CD4-positive, CD25-positive, alpha-beta regulatory T cell (primary cell): ENCODE data around the gene CLPTM1L. TPM values are rescaled to one million over a fixed set of nuclear protein-coding genes. Genes with fewer than 3 reads are reported as not detected.
"Not testable (repeated sequence)": the region's sequence is repeated elsewhere in the genome, so short reads cannot be mapped to it uniquely, and the experiment has no call there.

Experiments used
- ATAC-seq, 2 donors: fragments of 150-1000 bp; cut with Tn5 transposase; one replicate each; pipeline ENCODE4 v1.10.0; 2021; ENCODE audit warnings: low read depth in 2 of 2, moderate number of reproducible peaks in 2 of 2, moderate library complexity in 1 of 2
- DNase-seq, 3 donors: peaks; one replicate each; pipeline versions ENCODE4 v3.0.0 to v3.0.0-alpha.2; 2012 to 2022; ENCODE audit warnings: mixed read lengths in 1 of 3
- H3K27ac ChIP-seq: one replicate; pipeline ENCODE4 v1.7.0; 2013; ENCODE audit warnings: mild to moderate bottlenecking, low read length; ENCODE audit not compliant: insufficient read depth, poor library complexity, severe bottlenecking
- H3K27me3 ChIP-seq: one replicate; pipeline ENCODE4 v1.7.0; 2013; ENCODE audit warnings: low read length; ENCODE audit not compliant: control insufficient read depth, insufficient read depth
- H3K36me3 ChIP-seq: one replicate; pipeline ENCODE4 v1.7.0; 2013; ENCODE audit warnings: mild to moderate bottlenecking, low read length, moderate library complexity; ENCODE audit not compliant: control insufficient read depth, insufficient read depth
- H3K4me1 ChIP-seq: 2 replicates; pipeline ENCODE4 v1.7.0; 2013; ENCODE audit warnings: mild to moderate bottlenecking, low read length; ENCODE audit not compliant: insufficient read depth, control insufficient read depth, poor library complexity, severe bottlenecking
- H3K4me3 ChIP-seq: one replicate; pipeline ENCODE4 v1.7.0; 2013; ENCODE audit warnings: low read depth, mild to moderate bottlenecking, low read length, moderate library complexity
- H3K9me3 ChIP-seq, 2 experiments: 1 replicate in 1 of 2; 2 replicates in 1 of 2; pipeline ENCODE4 v1.7.0; 2013; ENCODE audit warnings: low read length in 2 of 2, mild to moderate bottlenecking in 1 of 2, moderate library complexity in 1 of 2; ENCODE audit not compliant: control insufficient read depth in 2 of 2
- H3K27ac Mint-ChIP-seq, 3 donors: one replicate each; pipeline ENCODE4 v1.8.0; 2020 to 2022; ENCODE audit warnings: mild to moderate bottlenecking in 3 of 3, mixed read lengths in 3 of 3, moderate library complexity in 2 of 3
- H3K27me3 Mint-ChIP-seq: one replicate; pipeline ENCODE4 v1.8.0; 2022; ENCODE audit warnings: mild to moderate bottlenecking, mixed read lengths
- H3K36me3 Mint-ChIP-seq: one replicate; pipeline ENCODE4 v1.8.0; 2020; ENCODE audit warnings: mixed read lengths
- H3K4me1 Mint-ChIP-seq, 4 donors: one replicate each; pipeline ENCODE4 v1.8.0; 2020 to 2022; ENCODE audit warnings: mixed read lengths in 4 of 4, mild to moderate bottlenecking in 1 of 4
- H3K4me3 Mint-ChIP-seq, 4 donors: one replicate each; pipeline ENCODE4 v1.8.0; 2020 to 2022; ENCODE audit warnings: mild to moderate bottlenecking in 4 of 4, mixed read lengths in 4 of 4, moderate library complexity in 3 of 4
- H3K9me3 Mint-ChIP-seq, 7 donors: one replicate each; pipeline ENCODE4 v1.8.0; 2020 to 2022; ENCODE audit warnings: mixed read lengths in 7 of 7, mild to moderate bottlenecking in 3 of 7, moderate library complexity in 2 of 7
- polyA plus RNA-seq, 4 donors: library from polyadenylated mRNA; unstranded; fragments of 300-500 nt; fragmentation: Illumina TruSeq; gene quantifications; one replicate each; pipeline ENCODE4 v1.2.3, GENCODE V29; 2021
- total RNA-seq: library from RNA; stranded (reverse); gene quantifications from one replicate; pipeline ENCODE4 v1.2.3, GENCODE V29; 2022

The CLPTM1L gene
- total and polyA plus RNA-seq, 5 donors from 2014 or later: 25.3 to 104 (median 58.8) TPM

DNA sequence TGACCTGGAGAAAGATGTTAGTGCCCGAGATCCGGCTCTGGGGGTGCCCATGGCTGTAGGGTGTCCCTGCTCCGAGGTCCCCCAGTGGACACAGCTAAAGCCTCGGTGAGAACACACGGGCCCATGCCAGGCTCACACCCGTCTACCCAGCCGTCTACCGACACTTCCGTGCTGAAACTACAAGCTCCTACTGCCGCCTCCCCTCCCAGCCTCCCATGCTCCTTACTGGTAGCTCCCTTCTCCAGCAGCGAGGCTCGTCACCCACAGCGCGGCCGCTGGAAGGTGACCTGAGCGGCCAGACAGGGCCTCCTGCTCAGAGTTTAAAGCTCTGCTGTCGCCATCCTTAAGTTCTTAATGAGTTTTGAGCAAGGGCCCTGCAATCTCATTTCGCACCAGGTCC lies 33.2 kb upstream of the CLPTM1L start:
- Mint-ChIP-seq H3K9me3 (peaks cover 0 to 1% (median 0%) of the 10 kb centered on the region in 7 donors), H3K4me3 (no peak overlapping the region), H3K27me3 (peaks cover 11% of the 10 kb centered on the region), H3K36me3 (no peaks in the 10 kb centered on the region), H3K27ac (no peak overlapping the region), H3K4me1 (peaks cover 0 to 6% (median 4%) of the 10 kb centered on the region in 4 donors)
- ATAC-seq (no peak), DNase-seq (no peak)
- no peaks in the 10 kb centered on the region for H3K27me3 ChIP-seq
- no peaks in the 10 kb centered on the region for H3K36me3 ChIP-seq
- H3K4me3 ChIP-seq: no peak overlapping the region
- H3K27ac ChIP-seq: no peak overlapping the region
- no peaks in the 10 kb centered on the region for H3K9me3 ChIP-seq
- H3K4me1 ChIP-seq: peaks cover 5% of the 10 kb centered on the region

DNA sequence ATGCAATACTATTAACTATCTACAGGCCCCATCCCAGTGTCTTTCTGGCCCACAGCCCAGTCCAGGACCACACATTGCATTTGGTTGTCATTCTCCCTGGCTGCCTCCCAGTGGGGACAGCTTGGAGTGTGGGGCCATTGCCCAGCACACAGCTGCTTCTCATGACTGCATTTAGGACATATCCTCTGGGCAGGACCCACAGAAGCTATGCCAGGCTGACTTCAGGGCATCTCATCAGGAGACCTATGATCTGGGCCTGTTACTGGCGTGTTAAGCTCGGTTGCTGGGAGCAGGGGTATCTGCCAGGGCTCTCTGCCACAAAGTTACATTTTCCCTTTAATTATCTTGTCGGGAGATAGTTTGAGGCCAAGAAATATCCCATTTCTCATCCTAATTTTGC lies 32.1 kb upstream of the CLPTM1L start:
- Mint-ChIP-seq H3K4me1 (peaks cover 0 to 9% (median 5%) of the 10 kb centered on the region in 4 donors), H3K9me3 (peaks cover 0 to 1% (median 0%) of the 10 kb centered on the region in 7 donors), H3K4me3 (peak overlapping the region in 1 of 4 donors; percentile 83), H3K36me3 (no peaks in the 10 kb centered on the region), H3K27ac (no peak overlapping the region), H3K27me3 (peaks cover 18% of the 10 kb centered on the region)
- H3K4me3 ChIP-seq: no peak overlapping the region
- DNase-seq (no peak), ATAC-seq (no peak)
- no peaks in the 10 kb centered on the region for H3K27me3 ChIP-seq
- H3K9me3 ChIP-seq: no peaks in the 10 kb centered on the region
- H3K27ac ChIP-seq: no peak overlapping the region
- H3K4me1 ChIP-seq: peaks cover 5% of the 10 kb centered on the region
- H3K36me3 ChIP-seq: no peaks in the 10 kb centered on the region

DNA sequence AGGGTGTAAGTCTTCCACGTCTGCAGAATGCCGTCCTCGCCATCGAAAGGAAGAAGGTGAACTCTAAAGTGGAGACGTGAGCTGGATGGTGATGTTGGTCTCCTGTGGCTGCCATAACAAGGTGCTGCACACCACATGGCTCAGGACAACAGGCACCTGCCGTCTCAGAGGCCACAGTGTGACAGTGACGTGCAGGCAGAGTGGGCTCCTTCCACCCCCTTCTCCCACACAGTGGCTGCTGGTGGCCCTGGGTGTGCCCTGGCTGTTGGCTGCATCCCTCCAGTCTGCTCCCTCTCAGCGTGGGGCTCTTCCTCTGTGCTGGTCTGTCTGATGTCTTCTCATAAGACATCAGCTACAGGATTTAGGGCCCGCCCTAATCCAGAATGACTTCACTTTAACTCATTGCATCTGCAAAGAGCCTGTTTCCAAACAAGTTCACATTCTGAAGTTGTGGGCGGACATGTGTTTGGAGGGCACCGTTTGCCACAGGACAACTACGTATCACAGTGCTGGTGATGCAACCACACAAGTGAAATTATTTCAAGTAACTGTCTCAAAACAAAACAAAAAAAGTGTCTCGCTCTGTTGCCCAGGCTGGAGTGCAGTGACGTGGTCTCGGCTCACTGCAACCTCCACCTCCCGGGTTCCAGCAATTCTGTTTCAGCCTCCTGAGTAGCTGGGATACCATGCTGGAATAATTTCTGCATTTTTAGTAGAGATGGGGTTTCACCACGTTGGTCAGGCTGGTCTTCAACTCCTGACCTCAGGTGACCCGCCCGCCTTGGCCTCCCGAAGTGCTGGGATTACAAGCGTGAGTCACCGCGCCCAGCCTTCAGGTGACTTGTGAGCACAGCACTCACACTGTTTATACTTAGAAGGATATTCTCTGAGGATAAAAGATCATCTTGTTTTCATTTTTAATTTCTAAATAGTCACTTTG lies 31.2 kb upstream of the CLPTM1L start:
- Histone ChIP-seq H3K4me3 (no peak overlapping the region), H3K27ac (no peak overlapping the region), H3K4me1 (peaks cover 5% of the 10 kb centered on the region), H3K36me3 (no peaks in the 10 kb centered on the region), H3K27me3 (no peaks in the 10 kb centered on the region), H3K9me3 (no peaks in the 10 kb centered on the region)
- peaks cover 18% of the 10 kb centered on the region for H3K27me3 Mint-ChIP-seq
- H3K27ac Mint-ChIP-seq: peak overlapping the region in 1 of 3 donors; percentile 49
- no peaks in the 10 kb centered on the region for H3K36me3 Mint-ChIP-seq
- no peak overlapping the region for H3K4me3 Mint-ChIP-seq
- ATAC-seq: no peak
- no peaks in the 10 kb centered on the region for H3K9me3 Mint-ChIP-seq
- peaks cover 0 to 6% (median 3%) of the 10 kb centered on the region in 4 donors for H3K4me1 Mint-ChIP-seq
- DNase-seq: no peak

DNA sequence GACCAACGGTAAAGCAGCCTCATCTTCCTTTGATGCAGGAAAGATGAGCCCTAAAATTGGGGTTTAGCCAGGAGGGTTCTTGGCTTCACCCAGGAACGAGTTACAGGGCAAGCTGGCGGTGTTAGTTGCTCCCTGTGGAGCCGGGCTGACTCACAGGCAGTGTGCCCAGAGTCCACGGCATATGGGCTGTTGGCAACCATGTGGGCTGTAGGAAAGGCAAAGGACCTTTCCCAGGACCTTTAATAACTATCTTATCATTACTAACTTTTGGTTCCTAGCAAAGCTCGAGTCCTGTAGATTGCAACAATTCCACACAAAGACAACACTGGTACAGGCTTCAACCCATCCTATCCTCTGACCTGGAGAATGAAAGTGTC lies 29.8 kb upstream of the CLPTM1L start:
- H3K36me3 Mint-ChIP-seq: no peaks in the 10 kb centered on the region
- no peaks in the 10 kb centered on the region for H3K27me3 ChIP-seq
- no peaks in the 10 kb centered on the region for H3K4me1 ChIP-seq
- H3K4me1 Mint-ChIP-seq: peaks cover 0 to 4% (median under 1%) of the 10 kb centered on the region in 4 donors
- H3K27ac Mint-ChIP-seq: peak overlapping the region in 1 of 3 donors; percentile 36
- no peaks in the 10 kb centered on the region for H3K36me3 ChIP-seq
- no peak for DNase-seq
- H3K4me3 Mint-ChIP-seq: no peak overlapping the region
- H3K4me3 ChIP-seq: no peak overlapping the region
- no peak for ATAC-seq
- no peaks in the 10 kb centered on the region for H3K9me3 ChIP-seq
- peaks cover 18% of the 10 kb centered on the region for H3K27me3 Mint-ChIP-seq
- no peaks in the 10 kb centered on the region for H3K9me3 Mint-ChIP-seq
- H3K27ac ChIP-seq: no peak overlapping the region

DNA sequence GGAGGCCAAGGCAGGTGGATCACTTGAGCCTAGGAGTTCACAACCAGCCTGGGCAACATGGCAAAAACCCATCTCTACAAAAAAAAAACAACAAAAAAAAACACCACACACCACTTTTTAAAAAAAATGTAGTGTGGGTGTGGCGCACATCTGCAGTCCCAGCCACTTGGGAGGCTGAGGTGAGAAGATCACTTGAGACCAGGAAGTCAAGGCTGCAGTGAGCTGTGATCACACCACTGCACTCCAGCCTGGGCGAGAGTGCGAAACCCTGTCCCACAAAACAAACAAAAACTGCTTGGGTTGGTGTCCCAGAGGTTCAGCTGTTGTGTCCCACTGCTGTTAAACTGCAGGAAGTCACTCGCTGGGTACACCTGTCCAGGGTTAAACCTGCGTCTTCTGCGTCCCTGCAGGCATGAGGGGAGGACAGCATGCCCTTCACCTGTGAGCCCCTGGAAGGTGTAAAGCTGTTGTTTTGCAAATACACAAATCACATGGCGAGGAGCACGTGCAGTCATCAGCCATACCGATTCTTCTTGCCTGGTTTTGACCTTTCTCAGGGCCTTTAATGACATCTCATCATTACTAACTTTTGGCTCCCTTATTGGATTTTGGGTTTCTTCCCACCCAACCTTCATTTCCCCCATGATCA lies 29.3 kb upstream of the CLPTM1L start:
- Mint-ChIP-seq H3K4me3 (no peak overlapping the region), H3K27ac (no peak overlapping the region), H3K27me3 (peaks cover 18% of the 10 kb centered on the region), H3K4me1 (peaks cover 0 to 4% (median 0%) of the 10 kb centered on the region in 4 donors), H3K9me3 (no peaks in the 10 kb centered on the region), H3K36me3 (no peaks in the 10 kb centered on the region)
- Histone ChIP-seq H3K36me3 (no peaks in the 10 kb centered on the region), H3K9me3 (no peaks in the 10 kb centered on the region), H3K27ac (no peak overlapping the region), H3K4me1 (no peaks in the 10 kb centered on the region), H3K27me3 (no peaks in the 10 kb centered on the region), H3K4me3 (no peak overlapping the region)
- ATAC-seq (no peak), DNase-seq (no peak)

DNA sequence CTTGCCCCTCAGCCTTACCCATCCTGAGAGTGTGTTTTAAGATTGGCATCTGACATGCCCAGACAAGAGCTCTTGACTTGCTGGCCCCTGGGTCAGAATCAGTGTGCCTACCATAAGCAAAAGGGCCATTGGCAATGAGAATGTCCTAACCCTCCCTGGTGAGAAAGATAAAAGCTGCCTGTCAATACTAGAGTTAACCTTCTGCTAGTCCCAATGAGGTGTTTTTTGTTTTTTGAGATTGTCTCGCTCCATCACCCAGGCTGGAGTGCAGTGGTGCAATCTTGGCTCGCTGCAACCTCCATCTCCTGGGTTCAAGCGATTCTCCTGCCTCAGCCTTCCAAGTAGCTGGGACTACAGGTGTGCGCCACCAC lies 27.1 kb upstream of the CLPTM1L start:
- not testable (repeated sequence) for H3K4me1 Mint-ChIP-seq, H3K36me3 ChIP-seq, ATAC-seq, H3K9me3 ChIP-seq, H3K27ac ChIP-seq, DNase-seq, H3K36me3 Mint-ChIP-seq, H3K9me3 Mint-ChIP-seq, H3K4me3 Mint-ChIP-seq, H3K27ac Mint-ChIP-seq, H3K4me3 ChIP-seq, H3K4me1 ChIP-seq, H3K27me3 ChIP-seq
- peaks cover 25% of the 10 kb centered on the region for H3K27me3 Mint-ChIP-seq

DNA sequence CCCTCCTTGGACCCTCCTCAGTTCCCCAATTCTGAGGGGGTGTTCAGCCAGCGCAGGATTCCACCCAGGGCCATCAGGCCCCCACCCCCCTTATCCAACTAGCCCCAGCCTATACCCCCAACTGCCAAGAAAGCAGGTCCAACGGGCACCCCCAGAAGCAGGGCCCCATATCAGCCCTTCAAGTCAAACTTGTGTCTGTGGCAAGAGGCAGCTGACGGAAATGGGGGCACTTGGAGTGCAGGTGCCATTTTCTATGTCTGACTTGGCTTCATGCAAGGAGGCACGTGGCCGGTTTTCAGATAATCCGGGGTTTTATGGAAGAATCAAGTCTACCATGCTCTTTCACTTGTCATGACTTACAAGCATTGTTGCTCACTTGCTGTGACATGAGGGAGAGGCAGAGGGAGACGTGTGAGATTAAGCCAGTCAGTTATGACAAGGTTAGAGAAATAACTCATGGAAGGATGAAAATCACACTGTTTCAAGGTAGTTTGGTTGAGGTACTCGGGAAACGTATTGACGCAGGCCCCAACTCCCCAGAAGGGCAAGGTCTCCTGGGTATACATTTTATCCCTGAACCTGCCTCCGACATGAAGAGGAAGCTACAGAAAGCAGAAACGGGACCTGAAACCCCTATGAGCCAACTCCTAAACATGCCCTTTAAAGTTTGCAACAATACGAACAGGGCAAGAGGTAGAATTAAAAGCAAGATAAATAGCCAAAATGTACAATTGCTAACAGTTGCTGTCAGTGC lies 26.5 kb upstream of the CLPTM1L start:
- no peak overlapping the region for H3K4me3 ChIP-seq
- ATAC-seq (no peak), DNase-seq (no peak)
- no peaks in the 10 kb centered on the region for H3K36me3 Mint-ChIP-seq
- H3K9me3 ChIP-seq: no peaks in the 10 kb centered on the region
- no peaks in the 10 kb centered on the region for H3K9me3 Mint-ChIP-seq
- H3K27me3 ChIP-seq: no peaks in the 10 kb centered on the region
- H3K4me1 ChIP-seq: no peaks in the 10 kb centered on the region
- peaks cover 23% of the 10 kb centered on the region for H3K27me3 Mint-ChIP-seq
- H3K27ac Mint-ChIP-seq: no peak overlapping the region
- no peak overlapping the region for H3K27ac ChIP-seq
- no peaks in the 10 kb centered on the region for H3K36me3 ChIP-seq
- no peak overlapping the region for H3K4me3 Mint-ChIP-seq
- H3K4me1 Mint-ChIP-seq: peaks cover 0 to 4% (median 0%) of the 10 kb centered on the region in 4 donors
